HT-29 (cell line): Measurements from ENCODE around the gene AURKAIP1. TPM values are rescaled to one million over a fixed set of nuclear protein-coding genes. Genes with fewer than 3 reads are reported as not detected.

Experiments
- DNase-seq: peaks from one replicate; pipeline ENCODE4 v3.0.0-alpha.2; 2015; ENCODE audit warnings: low spot score
- total RNA-seq: library from RNA; depleted of rRNA; stranded (reverse); fragments of >200 nt; shearing (Covaris generic); gene quantifications from 2 replicates; pipeline ENCODE4 v1.2.3, GENCODE V29; 2014

Gene AURKAIP1
- total RNA-seq, 1 experiment from 2014 or later = 377 TPM

- peak; percentile 74 for DNase-seq
Measured at GRCh38 chr1:1347663-1348419, 27.2 kb downstream of the AURKAIP1 start.

DNA sequence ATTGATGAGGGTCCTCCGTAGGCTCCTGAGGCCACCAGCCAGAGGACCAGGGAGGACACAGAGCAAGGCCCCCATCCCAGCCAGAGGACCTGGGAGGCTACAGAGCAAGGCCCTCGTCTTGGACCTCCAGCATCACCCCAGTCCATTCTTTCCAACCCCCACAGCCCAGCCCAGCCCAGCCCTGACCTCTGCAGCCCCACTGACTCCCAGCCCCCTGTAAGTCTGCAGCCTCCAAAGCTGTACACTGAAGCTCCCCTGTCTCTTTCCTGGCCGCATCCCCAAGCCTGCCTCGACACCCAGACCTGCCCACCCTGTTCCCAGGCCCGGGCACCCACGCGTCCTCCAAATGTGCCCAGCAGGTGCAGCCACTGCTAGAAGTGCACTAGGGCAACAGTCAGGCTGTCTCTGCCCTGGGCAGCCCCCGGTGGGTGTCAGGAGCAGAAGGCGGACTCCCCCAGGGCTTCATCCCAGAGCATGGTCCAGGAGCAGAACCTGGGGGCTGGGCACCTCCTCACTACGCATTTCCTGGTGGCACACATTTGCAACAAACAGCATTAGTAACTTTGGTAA lies 27.9 kb downstream of the AURKAIP1 start:
- no peak for DNase-seq

GRCh38 chr1:1346501-1346890 lies 28.5 kb downstream of the AURKAIP1 start:
- DNase-seq = no peak

DNA sequence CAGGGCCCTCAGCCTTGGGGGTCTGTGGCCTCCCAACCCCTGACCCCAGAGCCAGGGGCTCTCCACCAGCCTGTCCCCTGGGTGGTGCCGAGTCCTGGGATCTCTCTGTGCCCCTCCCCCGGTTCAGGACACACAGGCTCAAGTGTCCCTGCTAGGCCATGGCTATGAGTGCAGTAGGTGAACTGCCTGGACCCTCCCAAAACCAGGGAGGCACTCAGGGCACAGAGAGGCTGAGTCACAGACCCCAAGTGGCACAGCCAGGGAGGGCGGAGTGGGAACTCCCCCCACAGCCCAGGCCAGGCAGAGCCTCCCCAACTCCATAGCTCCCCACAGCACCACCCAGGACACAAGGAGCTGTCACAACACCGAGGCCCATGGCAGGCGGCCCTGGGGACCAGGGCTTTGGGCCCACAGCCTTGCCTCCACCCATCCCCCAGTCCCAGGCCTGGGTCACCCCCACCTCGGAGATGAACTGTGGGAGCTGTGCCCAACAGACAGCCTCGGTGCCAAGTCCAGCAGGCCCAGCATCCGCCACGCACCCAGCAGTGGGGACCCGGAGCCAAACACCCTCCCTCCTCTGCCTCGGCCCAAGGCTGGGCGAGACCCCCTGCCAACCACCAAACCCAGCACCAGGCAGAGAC lies 29.0 kb downstream of the AURKAIP1 start:
- no peak for DNase-seq

- DNase-seq = peak; percentile 69
Measured at GRCh38 chr1:1345384-1345783, 29.6 kb downstream of the AURKAIP1 start.

DNA sequence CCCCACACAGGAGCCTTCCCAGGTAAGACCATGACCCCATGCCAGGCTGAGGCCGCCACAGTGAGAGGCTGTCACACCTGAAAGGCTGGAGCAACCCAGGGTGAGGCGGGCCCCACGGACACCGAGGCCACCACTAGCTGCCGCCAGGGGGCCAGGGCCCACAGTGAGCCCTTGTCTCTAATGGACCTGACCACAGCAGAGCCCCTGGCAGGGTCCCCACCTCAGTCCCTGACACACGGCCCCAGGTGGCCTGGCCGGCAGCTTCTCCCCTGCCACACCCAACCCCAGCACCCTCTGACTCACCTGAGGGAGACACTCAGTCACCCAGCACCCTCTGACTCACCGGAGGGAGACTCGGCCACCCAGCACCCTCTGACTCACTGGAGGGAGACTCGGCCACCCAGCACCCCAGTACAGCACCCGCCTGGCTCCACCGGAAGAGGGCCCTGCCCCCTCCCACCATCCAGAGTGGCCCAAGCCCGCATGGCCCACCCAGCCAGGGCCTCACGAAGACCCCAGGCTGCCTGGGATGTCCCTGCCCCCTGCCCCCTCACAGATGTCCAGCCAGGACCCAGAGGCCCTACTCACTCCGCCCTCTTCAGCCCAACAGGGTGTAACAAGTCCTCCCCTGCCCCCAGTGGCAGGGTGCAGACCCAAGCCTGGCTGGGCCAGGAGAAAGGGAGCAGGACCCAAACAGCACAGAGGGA lies 30.2 kb downstream of the AURKAIP1 start:
- DNase-seq = peak; percentile 79

GRCh38 chr1:1343811-1344421 lies 31.1 kb downstream of the AURKAIP1 start:
- DNase-seq = peak; percentile 52

- no peak for DNase-seq
Measured at GRCh38 chr1:1342584-1343115, 32.4 kb downstream of the AURKAIP1 start.

GRCh38 chr1:1342061-1342562 lies 32.9 kb downstream of the AURKAIP1 start:
- DNase-seq = no peak

DNA sequence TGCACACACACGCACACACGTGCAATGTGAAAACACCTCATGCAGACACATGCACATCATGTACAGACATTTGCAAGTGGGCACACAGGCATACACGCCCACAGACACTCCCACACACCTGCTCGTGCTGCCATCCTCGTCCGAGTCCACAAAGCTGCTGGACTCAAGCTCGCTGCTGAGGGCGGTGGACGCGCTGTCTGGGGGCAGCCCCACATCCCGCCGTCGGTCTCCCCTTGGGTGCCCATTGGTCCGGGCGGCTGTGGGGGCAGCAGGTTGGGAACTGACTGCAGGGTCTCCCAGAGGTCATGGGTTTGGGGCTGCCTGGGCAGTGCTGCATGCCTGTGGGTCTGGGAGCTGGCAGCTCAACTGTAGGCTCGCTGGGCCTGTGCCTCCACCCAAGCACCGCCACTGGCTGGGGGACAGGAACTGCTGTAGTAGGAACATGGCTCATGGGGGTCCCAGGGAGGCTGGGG lies 33.4 kb downstream of the AURKAIP1 start:
- DNase-seq = no peak

DNA sequence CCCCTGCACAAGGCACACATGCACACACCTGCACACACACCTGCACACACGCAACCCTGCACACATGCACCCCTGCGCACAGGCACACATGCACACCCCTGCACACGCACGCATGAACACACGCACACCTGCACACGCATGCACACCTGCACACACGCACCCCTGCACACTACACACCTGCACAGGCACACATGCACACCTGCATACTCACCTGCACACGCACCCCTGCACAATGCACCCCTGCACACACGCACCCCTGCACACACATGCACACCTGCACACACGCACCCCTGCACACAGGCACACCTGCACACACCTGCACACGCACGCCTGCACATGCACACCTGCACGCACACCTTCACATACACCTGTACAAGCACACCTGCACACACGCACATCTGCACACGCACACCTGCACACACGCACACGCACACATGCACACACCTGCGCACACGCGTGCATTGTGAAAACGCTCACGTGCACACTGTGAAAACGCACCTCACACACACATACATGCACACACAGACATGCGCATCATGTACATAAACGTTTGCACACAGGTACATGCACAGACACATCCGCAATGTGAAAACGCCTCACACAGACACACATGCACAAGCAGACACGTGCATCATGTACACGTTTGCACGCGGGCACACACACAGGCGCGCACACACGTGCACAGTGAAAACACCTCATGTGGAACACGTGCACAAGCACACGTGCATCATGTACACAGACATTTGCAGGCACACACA lies 34.0 kb downstream of the AURKAIP1 start:
- no peak for DNase-seq

- no peak for DNase-seq
Measured at GRCh38 chr1:1340185-1340584, 34.8 kb downstream of the AURKAIP1 start.

GRCh38 chr1:1338278-1338677 lies 36.7 kb downstream of the AURKAIP1 start:
- DNase-seq = no peak

- DNase-seq = peak; percentile 70
Measured at GRCh38 chr1:1337793-1338147, 37.2 kb downstream of the AURKAIP1 start.

- DNase-seq = no peak
Measured at GRCh38 chr1:1336931-1337792, 37.8 kb downstream of the AURKAIP1 start.

GRCh38 chr1:1336446-1336845 lies 38.6 kb downstream of the AURKAIP1 start:
- DNase-seq = no peak

DNA sequence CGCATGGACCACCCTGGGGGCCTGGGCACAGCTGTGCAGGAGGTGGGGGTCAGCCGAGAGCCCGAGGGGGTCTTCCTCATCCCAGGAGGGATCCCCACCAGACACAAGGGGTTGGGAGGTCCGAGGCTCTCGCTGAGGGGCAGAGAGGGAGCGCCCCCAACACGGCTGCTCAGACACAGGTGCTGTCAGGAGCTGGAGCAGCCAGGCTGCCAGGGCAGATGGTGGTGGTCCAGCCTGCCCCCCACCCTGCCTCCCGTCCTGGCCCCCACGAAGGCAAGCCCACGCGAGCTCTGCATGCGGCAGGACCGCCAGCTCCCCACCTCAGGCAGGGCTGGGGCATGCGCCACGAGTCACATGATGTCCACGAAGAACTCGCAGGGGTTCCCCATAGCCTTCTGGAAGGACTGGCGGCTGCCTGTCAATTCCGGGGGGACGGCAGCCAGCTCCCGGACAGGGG lies 39.2 kb downstream of the AURKAIP1 start:
- DNase-seq = no peak

DNA sequence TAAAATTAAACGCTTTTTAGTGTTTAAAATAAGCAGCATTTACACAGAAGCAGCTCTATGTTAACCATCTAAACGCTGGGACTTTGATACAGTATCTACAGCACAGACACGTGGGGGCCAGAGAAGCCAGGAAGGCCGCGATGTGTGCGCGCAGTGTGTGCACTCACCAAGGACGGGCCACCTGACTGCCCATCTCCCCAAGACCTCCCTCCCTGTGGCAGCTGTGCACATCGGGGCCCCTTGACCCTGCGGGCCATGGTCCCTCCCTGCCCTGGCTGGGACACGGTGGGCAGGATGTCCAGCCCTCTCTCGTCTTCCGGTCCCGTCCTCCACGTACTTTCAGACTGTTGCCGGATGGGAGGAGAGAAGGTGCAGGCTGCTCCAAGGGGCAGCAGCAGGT lies 39.7 kb downstream of the AURKAIP1 start:
- no peak for DNase-seq

DNA sequence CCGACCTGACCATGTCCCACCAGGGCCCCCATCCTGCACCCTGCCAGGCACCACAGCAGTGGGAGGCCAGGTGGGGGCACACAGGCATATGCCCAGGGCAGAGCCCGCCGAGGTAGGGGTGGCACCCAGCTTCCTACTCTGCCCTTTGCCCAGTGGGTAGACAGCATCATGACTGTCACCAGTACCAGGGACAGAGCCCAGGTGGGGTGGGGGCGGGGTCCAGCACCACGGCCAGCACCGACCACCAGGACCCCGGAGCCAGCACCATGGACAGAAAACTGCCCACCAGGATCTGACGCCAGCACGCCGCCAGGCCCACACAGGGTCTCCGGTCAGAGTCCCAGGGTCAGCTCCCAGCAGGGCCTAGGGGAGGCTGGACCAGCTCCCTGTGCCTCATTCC lies 40.2 kb downstream of the AURKAIP1 start:
- DNase-seq = no peak
